ENCODE measurements around the gene MTRF1. TPM values are rescaled to one million over a fixed set of nuclear protein-coding genes. Genes with fewer than 3 reads are reported as not detected.

MTRF1 gene
- polyA plus RNA-seq, 2 of the 4 experiments (the other 2 are of a cell fraction), result 9.1 to 16.1 TPM

DNA sequence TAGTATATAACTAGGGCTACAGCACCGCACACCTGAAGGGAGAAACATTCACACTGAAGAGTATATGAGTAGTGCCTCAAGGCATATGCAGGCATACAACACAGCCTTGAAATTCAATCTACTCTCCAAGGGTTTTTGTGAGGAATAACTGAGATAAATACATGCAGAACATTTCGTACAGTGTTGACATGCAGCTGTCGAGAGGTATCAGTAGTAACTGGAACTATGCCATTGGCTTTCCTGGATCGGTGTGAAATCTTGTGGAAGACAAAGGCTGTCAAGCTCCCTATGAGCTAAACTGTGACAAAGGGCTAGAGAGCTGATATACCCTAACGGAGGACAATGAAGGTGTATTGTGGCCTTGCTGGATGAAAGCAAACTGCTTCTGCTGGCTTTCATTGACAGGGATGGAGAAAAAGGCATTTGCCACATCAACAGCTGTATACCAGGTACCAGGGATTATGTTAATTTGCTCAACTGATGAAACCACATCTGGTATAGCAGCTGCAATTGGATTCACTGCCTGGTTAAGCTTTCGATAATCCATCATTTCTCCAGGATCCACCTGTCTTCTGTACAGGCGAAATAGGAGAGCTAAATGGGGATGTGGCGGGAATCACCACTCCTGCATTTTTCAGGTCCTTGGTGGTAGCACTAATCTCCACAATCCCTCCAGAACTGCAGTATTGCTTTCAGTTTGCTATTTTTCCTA, 16.3 kb downstream of the MTRF1 start:
- H3K27ac ChIP-seq, result no peak overlapping the region
- ATAC-seq (no peak), FAIRE-seq (no peak), DNase-seq (ENCODE audit: low read depth in 1 of 2, low spot score in 1 of 2) (no peak)
- 98% methylated on average over 8 of the region's 8 CpGs for WGBS (ENCODE audit: missing lambda C conversion rate)
- TF ChIP-seq, protein P1, sequence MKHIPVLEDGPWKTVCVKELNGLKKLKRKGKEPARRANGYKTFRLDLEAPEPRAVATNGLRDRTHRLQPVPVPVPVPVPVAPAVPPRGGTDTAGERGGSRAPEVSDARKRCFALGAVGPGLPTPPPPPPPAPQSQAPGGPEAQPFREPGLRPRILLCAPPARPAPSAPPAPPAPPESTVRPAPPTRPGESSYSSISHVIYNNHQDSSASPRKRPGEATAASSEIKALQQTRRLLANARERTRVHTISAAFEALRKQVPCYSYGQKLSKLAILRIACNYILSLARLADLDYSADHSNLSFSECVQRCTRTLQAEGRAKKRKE (CRISPR knock-in tag; IDR thresholded peaks at IDR 0.05; ENCODE audit: low read depth), result no peak
- TF ChIP-seq, protein P2, sequence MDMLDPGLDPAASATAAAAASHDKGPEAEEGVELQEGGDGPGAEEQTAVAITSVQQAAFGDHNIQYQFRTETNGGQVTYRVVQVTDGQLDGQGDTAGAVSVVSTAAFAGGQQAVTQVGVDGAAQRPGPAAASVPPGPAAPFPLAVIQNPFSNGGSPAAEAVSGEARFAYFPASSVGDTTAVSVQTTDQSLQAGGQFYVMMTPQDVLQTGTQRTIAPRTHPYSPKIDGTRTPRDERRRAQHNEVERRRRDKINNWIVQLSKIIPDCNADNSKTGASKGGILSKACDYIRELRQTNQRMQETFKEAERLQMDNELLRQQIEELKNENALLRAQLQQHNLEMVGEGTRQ (IDR thresholded peaks at IDR 0.05), result no peak
- TF ChIP-seq TP53 (CRISPR knock-in tag; IDR thresholded peaks at IDR 0.05), result no peak
- TF ChIP-seq EHF (CRISPR knock-in tag; IDR thresholded peaks at IDR 0.05), result no peak
- no peak for TF ChIP-seq ZFP36 (IDR thresholded peaks at IDR 0.05; ENCODE audit: borderline replicate concordance, partially characterized antibody)
- TF ChIP-seq, protein P3, sequence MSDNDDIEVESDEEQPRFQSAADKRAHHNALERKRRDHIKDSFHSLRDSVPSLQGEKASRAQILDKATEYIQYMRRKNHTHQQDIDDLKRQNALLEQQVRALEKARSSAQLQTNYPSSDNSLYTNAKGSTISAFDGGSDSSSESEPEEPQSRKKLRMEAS (IDR thresholded peaks at IDR 0.05), result no peak
- TF ChIP-seq NFE2L2 (conservative IDR thresholded peaks at IDR 0.05; ENCODE audit: low read length), result no peak
- TF ChIP-seq MAFK (IDR thresholded peaks at IDR 0.05; ENCODE audit: partially characterized antibody), result no peak
- TF ChIP-seq CHD4 (IDR thresholded peaks at IDR 0.05; ENCODE audit: borderline replicate concordance), result no peak
- no peak for TF ChIP-seq BHLHE40 (IDR thresholded peaks at IDR 0.05; ENCODE audit: low read depth, low read length)
- TF ChIP-seq, protein P4, sequence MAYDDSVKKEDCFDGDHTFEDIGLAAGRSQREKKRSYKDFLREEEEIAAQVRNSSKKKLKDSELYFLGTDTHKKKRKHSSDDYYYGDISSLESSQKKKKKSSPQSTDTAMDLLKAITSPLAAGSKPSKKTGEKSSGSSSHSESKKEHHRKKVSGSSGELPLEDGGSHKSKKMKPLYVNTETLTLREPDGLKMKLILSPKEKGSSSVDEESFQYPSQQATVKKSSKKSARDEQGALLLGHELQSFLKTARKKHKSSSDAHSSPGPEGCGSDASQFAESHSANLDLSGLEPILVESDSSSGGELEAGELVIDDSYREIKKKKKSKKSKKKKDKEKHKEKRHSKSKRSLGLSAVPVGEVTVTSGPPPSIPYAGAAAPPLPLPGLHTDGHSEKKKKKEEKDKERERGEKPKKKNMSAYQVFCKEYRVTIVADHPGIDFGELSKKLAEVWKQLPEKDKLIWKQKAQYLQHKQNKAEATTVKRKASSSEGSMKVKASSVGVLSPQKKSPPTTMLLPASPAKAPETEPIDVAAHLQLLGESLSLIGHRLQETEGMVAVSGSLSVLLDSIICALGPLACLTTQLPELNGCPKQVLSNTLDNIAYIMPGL (CRISPR knock-in tag; IDR thresholded peaks at IDR 0.05; ENCODE audit: borderline replicate concordance), result no peak
- no peak for TF ChIP-seq CBX8 (IDR thresholded peaks at IDR 0.05)
- POLR2A ChIA-PET, result no interaction called here
- no peak overlapping the region for H3K4me3 ChIP-seq
- H3K4me1 ChIP-seq, result no peaks in the 10 kb centered on the region
- no peak overlapping the region for H3K4me2 ChIP-seq
- no peaks in the 10 kb centered on the region for H3K9me3 ChIP-seq
- CTCF ChIA-PET, result interaction anchor here (1.4 kb wide), 1 partner anchor 24 kb away, joined by 5 read pairs; no protein-coding TSS in a partner anchor

DNA sequence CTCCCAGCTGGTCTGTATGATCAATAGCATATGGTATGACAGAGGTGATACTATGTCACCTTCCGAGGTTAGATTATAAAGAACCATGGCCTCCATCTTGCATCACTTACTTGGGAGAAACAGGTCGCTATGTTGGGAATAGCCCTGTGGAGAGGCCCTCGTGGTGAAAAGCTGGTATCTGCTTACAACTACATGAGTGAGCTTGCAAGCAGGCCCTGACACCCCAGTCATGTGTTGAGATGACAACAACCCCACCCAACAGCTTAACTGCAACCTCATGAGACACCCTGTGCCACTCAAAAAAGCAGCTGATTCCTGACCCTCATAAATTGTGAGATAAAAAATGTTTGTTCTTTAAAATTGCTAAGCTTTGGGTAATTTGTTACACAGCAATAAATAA, 18.8 kb downstream of the MTRF1 start:
- Histone ChIP-seq H3K4me3 (no peak overlapping the region), H3K4me1 (no peaks in the 10 kb centered on the region), H3K27ac (no peak overlapping the region), H3K4me2 (no peak overlapping the region), H3K9me3 (no peaks in the 10 kb centered on the region)
- DNase-seq (ENCODE audit: low read depth in 1 of 2, low spot score in 1 of 2), result no peak
- FAIRE-seq, result no peak
- TF ChIP-seq, protein P5, sequence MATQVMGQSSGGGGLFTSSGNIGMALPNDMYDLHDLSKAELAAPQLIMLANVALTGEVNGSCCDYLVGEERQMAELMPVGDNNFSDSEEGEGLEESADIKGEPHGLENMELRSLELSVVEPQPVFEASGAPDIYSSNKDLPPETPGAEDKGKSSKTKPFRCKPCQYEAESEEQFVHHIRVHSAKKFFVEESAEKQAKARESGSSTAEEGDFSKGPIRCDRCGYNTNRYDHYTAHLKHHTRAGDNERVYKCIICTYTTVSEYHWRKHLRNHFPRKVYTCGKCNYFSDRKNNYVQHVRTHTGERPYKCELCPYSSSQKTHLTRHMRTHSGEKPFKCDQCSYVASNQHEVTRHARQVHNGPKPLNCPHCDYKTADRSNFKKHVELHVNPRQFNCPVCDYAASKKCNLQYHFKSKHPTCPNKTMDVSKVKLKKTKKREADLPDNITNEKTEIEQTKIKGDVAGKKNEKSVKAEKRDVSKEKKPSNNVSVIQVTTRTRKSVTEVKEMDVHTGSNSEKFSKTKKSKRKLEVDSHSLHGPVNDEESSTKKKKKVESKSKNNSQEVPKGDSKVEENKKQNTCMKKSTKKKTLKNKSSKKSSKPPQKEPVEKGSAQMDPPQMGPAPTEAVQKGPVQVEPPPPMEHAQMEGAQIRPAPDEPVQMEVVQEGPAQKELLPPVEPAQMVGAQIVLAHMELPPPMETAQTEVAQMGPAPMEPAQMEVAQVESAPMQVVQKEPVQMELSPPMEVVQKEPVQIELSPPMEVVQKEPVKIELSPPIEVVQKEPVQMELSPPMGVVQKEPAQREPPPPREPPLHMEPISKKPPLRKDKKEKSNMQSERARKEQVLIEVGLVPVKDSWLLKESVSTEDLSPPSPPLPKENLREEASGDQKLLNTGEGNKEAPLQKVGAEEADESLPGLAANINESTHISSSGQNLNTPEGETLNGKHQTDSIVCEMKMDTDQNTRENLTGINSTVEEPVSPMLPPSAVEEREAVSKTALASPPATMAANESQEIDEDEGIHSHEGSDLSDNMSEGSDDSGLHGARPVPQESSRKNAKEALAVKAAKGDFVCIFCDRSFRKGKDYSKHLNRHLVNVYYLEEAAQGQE (IDR thresholded peaks at IDR 0.05), result no peak
- 86% methylated on average over 3 of the region's 3 CpGs for WGBS (ENCODE audit: missing lambda C conversion rate)
- CTCF ChIA-PET, result interaction anchor here (0.8 to 1.4 kb wide), 2 partner anchors 18 to 20 kb away, joined by 3 read pairs; partner anchors contain the start of gene MTRF1
- POLR2A ChIA-PET, result interaction anchor here (0.6 kb wide), 1 partner anchor 89 kb away, joined by 3 read pairs; no protein-coding TSS in a partner anchor
- no peak for ATAC-seq

DNA sequence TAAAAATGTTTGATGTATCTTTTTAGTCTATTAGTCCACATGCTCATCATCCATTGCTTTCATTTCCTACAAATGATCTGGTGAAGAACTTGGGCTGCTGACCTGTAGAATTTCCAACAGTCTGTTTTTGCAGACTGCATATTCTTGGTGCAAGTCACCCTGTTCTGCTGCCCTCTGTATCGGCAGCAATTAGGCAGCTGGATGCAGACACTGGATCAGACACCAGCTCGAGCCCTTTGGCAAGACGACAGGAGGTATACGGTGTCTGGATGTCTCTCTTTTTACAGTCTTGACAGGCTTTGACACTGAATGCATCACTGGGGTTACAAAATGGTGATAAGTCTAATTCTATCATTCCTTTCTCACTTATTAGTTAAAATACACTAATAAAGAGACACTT, 21.8 kb downstream of the MTRF1 start:
- TF ChIP-seq MAFK (IDR thresholded peaks at IDR 0.05; ENCODE audit: partially characterized antibody), result no peak
- TF ChIP-seq CHD4 (IDR thresholded peaks at IDR 0.05; ENCODE audit: borderline replicate concordance), result no peak
- TF ChIP-seq HOXB13 (CRISPR knock-in tag; IDR thresholded peaks at IDR 0.05; ENCODE audit: low read depth), result no peak
- FAIRE-seq (no peak), DNase-seq (ENCODE audit: low read depth in 1 of 2, low spot score in 1 of 2) (no peak), ATAC-seq (no peak)
- 93% methylated on average over 4 of the region's 4 CpGs for WGBS (ENCODE audit: missing lambda C conversion rate)
- no peaks in the 10 kb centered on the region for H3K4me1 ChIP-seq
- H3K4me2 ChIP-seq, result no peak overlapping the region
- no peak overlapping the region for H3K27ac ChIP-seq
- ChIA-PET CTCF (no interaction called here), POLR2A (no interaction called here)
- no peak overlapping the region for H3K4me3 ChIP-seq
- no peaks in the 10 kb centered on the region for H3K9me3 ChIP-seq
